ENCODE measurements around the gene GPR183.

GPR183 gene

GRCh38 chr13:99294198-99294597 lies 13.0 kb downstream of the GPR183 start:
- FAIRE-seq: no peak

GRCh38 chr13:99293178-99293577 lies 14.0 kb downstream of the GPR183 start:
- FAIRE-seq: no peak

GRCh38 chr13:99290894-99291293 lies 16.3 kb downstream of the GPR183 start:
- no peak for FAIRE-seq

- no peak for FAIRE-seq
These were observed 17.4 kb downstream of the GPR183 start for GRCh38 chr13:99289674-99290337.

GRCh38 chr13:99289271-99289670 lies 17.9 kb downstream of the GPR183 start:
- no peak for FAIRE-seq

- FAIRE-seq: no peak
These were observed 19.1 kb downstream of the GPR183 start for GRCh38 chr13:99288089-99288488.

GRCh38 chr13:99287551-99287950 lies 19.6 kb downstream of the GPR183 start:
- FAIRE-seq: no peak

- no peak for FAIRE-seq
These were observed 21.6 kb downstream of the GPR183 start for GRCh38 chr13:99285432-99286182.

GRCh38 chr13:99282264-99283231 lies 24.7 kb downstream of the GPR183 start:
- no peak for FAIRE-seq

- no peak for FAIRE-seq
These were observed 25.4 kb downstream of the GPR183 start for GRCh38 chr13:99281811-99282263.

GRCh38 chr13:99280166-99280565 lies 27.0 kb downstream of the GPR183 start:
- no peak for FAIRE-seq

GRCh38 chr13:99279637-99280036 lies 27.6 kb downstream of the GPR183 start:
- no peak for FAIRE-seq

- no peak for FAIRE-seq
These were observed 28.4 kb downstream of the GPR183 start for GRCh38 chr13:99278843-99279242.

- FAIRE-seq: no peak
These were observed 29.0 kb downstream of the GPR183 start for GRCh38 chr13:99278200-99278599.

- no peak for FAIRE-seq
These were observed 29.6 kb downstream of the GPR183 start for GRCh38 chr13:99277629-99278028.

GRCh38 chr13:99276706-99277105 lies 30.5 kb downstream of the GPR183 start:
- FAIRE-seq: no peak

- no peak for FAIRE-seq
These were observed 32.1 kb downstream of the GPR183 start for GRCh38 chr13:99275093-99275469.

- FAIRE-seq: no peak
These were observed 34.1 kb downstream of the GPR183 start for GRCh38 chr13:99273128-99273527.

- FAIRE-seq: no peak
These were observed 34.7 kb downstream of the GPR183 start for GRCh38 chr13:99272481-99272880.

- FAIRE-seq: no peak
These were observed 36.0 kb downstream of the GPR183 start for GRCh38 chr13:99271249-99271648.

GRCh38 chr13:99270518-99270917 lies 36.7 kb downstream of the GPR183 start:
- no peak for FAIRE-seq

- FAIRE-seq: peak; percentile 81
These were observed 37.5 kb downstream of the GPR183 start for GRCh38 chr13:99269627-99270241.

- FAIRE-seq: no peak
These were observed 38.4 kb downstream of the GPR183 start for GRCh38 chr13:99268822-99269221.
